Measurements from ENCODE around the gene INSYN2B.

- TF ChIP-seq, protein P1, sequence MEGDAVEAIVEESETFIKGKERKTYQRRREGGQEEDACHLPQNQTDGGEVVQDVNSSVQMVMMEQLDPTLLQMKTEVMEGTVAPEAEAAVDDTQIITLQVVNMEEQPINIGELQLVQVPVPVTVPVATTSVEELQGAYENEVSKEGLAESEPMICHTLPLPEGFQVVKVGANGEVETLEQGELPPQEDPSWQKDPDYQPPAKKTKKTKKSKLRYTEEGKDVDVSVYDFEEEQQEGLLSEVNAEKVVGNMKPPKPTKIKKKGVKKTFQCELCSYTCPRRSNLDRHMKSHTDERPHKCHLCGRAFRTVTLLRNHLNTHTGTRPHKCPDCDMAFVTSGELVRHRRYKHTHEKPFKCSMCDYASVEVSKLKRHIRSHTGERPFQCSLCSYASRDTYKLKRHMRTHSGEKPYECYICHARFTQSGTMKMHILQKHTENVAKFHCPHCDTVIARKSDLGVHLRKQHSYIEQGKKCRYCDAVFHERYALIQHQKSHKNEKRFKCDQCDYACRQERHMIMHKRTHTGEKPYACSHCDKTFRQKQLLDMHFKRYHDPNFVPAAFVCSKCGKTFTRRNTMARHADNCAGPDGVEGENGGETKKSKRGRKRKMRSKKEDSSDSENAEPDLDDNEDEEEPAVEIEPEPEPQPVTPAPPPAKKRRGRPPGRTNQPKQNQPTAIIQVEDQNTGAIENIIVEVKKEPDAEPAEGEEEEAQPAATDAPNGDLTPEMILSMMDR (IDR thresholded peaks at IDR 0.05): no peak
- no peak for TF ChIP-seq POLR2A (IDR thresholded peaks at IDR 0.05)
Measured at GRCh38 chr5:169901896-169902295, 78.4 kb downstream of the INSYN2B start.
